Measurements from ENCODE around the gene SGK2.

DNA sequence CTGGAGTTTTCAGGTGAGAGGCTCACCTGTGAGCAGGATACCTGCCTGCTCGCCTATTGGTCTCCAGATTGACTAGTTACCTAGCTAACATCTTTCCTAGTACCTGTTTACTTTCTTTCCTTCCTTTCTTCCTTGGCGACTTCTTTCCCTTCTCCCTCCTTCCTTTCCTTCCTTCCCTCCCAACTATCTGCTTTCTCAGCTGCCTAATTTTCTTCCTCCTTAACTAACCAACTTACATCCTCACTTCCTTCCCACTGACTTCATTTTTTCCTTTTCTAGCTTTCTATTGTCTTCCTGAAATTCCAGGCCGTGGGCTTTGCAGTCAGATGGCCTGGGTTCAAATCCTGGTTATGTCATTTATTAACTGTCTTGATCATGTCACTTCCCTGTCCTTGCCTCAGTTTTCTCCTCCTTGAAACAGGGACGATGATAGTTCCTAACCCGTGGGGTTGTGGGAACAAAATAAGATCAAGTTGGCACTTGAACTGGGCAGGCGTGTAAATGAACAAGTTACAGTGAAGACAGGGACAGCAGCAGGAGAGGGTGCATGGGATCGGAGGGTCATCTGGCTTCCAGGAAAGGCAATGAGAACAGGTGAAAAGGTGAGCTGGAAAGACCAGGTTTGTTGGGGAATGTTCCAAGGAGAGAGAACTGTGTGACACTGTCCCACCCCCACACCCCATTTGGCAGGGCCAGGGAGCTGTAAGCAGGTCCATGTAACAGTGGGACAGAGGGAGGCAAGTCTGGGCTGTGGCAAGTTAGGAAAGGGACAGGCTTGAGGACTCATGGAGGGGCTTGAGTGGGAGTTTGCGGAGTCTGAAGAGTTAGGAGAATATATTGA, 540 bp downstream of the SGK2 start:
- TF ChIP-seq CTCF (IDR thresholded peaks at IDR 0.05) = no peak
- no peak for TF ChIP-seq EZH2 (IDR thresholded peaks at IDR 0.05; ENCODE audit: borderline replicate concordance, insufficient read depth, low read depth, low read length, poor library complexity, severe bottlenecking)
